ENCODE results near the gene SORL1. TPM values are rescaled to one million over a fixed set of nuclear protein-coding genes. Genes with fewer than 3 reads are reported as not detected.

Gene SORL1
- total RNA-seq, 1 donor from 2014 or later, result 13.8 TPM

- Mint-ChIP-seq H3K27ac (ENCODE audit: unreplicated experiment) (no peak overlapping the region), H3K4me1 (peaks cover 11% of the 10 kb centered on the region), H3K4me3 (no peak overlapping the region)
Observed at GRCh38 chr11:121460941-121461514, 8.9 kb downstream of the SORL1 start.

GRCh38 chr11:121461843-121462242 is 9.7 kb downstream of the SORL1 start:
- no peak for DNase-seq (ENCODE audit: low read depth, low spot score)
- Mint-ChIP-seq H3K27ac (ENCODE audit: unreplicated experiment) (no peak overlapping the region), H3K36me3 (ENCODE audit: low read depth) (no peaks in the 10 kb centered on the region), H3K9me3 (no peaks in the 10 kb centered on the region), H3K4me3 (no peak overlapping the region), H3K27me3 (ENCODE audit: low read depth) (no peaks in the 10 kb centered on the region), H3K4me1 (peaks cover 16% of the 10 kb centered on the region)
- TF ChIP-seq CTCF (conservative IDR thresholded peaks at IDR 0.05), result no peak

More at GRCh38 chr11:121460941-121461514, 8.9 kb downstream of the SORL1 start:
- H3K9me3 Mint-ChIP-seq, result no peaks in the 10 kb centered on the region
- peaks cover under 1% of the 10 kb centered on the region for H3K27me3 Mint-ChIP-seq (ENCODE audit: low read depth)
- no peaks in the 10 kb centered on the region for H3K36me3 Mint-ChIP-seq (ENCODE audit: low read depth)
- DNase-seq (ENCODE audit: low read depth, low spot score), result no peak
- TF ChIP-seq CTCF (conservative IDR thresholded peaks at IDR 0.05), result no peak

GRCh38 chr11:121463689-121464335 is 11.7 kb downstream of the SORL1 start:
- H3K9me3 Mint-ChIP-seq, result no peaks in the 10 kb centered on the region
- peaks cover 14% of the 10 kb centered on the region for H3K4me1 Mint-ChIP-seq
- H3K27me3 Mint-ChIP-seq (ENCODE audit: low read depth), result no peaks in the 10 kb centered on the region
- no peak for DNase-seq (ENCODE audit: low read depth, low spot score)
- TF ChIP-seq CTCF (conservative IDR thresholded peaks at IDR 0.05), result no peak
- no peak overlapping the region for H3K27ac Mint-ChIP-seq (ENCODE audit: unreplicated experiment)
- no peaks in the 10 kb centered on the region for H3K36me3 Mint-ChIP-seq (ENCODE audit: low read depth)
- H3K4me3 Mint-ChIP-seq, result no peak overlapping the region

- TF ChIP-seq CTCF (conservative IDR thresholded peaks at IDR 0.05), result no peak
- H3K36me3 Mint-ChIP-seq (ENCODE audit: low read depth), result no peaks in the 10 kb centered on the region
Observed at GRCh38 chr11:121464352-121464946, 12.3 kb downstream of the SORL1 start.

GRCh38 chr11:121465709-121466062 is 13.6 kb downstream of the SORL1 start:
- no peak for TF ChIP-seq CTCF (conservative IDR thresholded peaks at IDR 0.05)
- peaks cover 14% of the 10 kb centered on the region for H3K4me1 Mint-ChIP-seq
- no peaks in the 10 kb centered on the region for H3K27me3 Mint-ChIP-seq (ENCODE audit: low read depth)
- DNase-seq (ENCODE audit: low read depth, low spot score), result no peak
- H3K36me3 Mint-ChIP-seq (ENCODE audit: low read depth), result peaks cover 3% of the 10 kb centered on the region
- H3K27ac Mint-ChIP-seq (ENCODE audit: unreplicated experiment), result no peak overlapping the region
- H3K9me3 Mint-ChIP-seq, result no peaks in the 10 kb centered on the region
- H3K4me3 Mint-ChIP-seq, result no peak overlapping the region

More at GRCh38 chr11:121464352-121464946, 12.3 kb downstream of the SORL1 start:
- no peaks in the 10 kb centered on the region for H3K9me3 Mint-ChIP-seq
- no peak for DNase-seq (ENCODE audit: low read depth, low spot score)
- H3K4me3 Mint-ChIP-seq, result no peak overlapping the region
- no peak overlapping the region for H3K27ac Mint-ChIP-seq (ENCODE audit: unreplicated experiment)
- no peaks in the 10 kb centered on the region for H3K27me3 Mint-ChIP-seq (ENCODE audit: low read depth)
- peaks cover 14% of the 10 kb centered on the region for H3K4me1 Mint-ChIP-seq

All from neural crest cell (in vitro differentiated cells).